Right lobe of liver (tissue), 6 donors: ENCODE data around the gene TRAF4. TPM values are rescaled to one million over a fixed set of nuclear protein-coding genes. Genes with fewer than 3 reads are reported as not detected.
A peak's percentile ranks its signal among the peaks of the same experiment; 100 is the strongest.

Experiments
- ATAC-seq, 4 donors: fragments of 200-7000 bp; cut with Tn5 transposase; one replicate each; pipeline ENCODE4 v1.9.1; 2020; ENCODE audit warnings: mild to moderate bottlenecking in 4 of 4, moderate library complexity in 4 of 4
- DNase-seq, 3 donors: peaks; one replicate each; pipeline ENCODE4 v3.0.0-alpha.2; 2020
- H3K27ac ChIP-seq, 3 donors: fragments of 200-600 bp; one replicate each; pipeline ENCODE4 v1.8.0; 2022
- H3K27me3 ChIP-seq, 2 donors: fragments of 200-600 bp; one replicate each; pipeline ENCODE4 v1.8.0; 2022
- H3K36me3 ChIP-seq, 4 donors: fragments of 200-600 bp; sonication (generic) in 1 of 4; one replicate each; pipeline versions ENCODE4 v1.5.1 to v1.8.0; 2017 to 2022; ENCODE audit warnings: control low read depth in 1 of 4
- H3K4me1 ChIP-seq, 4 donors: fragments of 200-600 bp; sonication (generic) in 1 of 4; one replicate each; pipeline versions ENCODE4 v1.5.1 to v1.8.0; 2017 to 2022; ENCODE audit warnings: control low read depth in 1 of 4
- H3K4me3 ChIP-seq, 3 donors: fragments of 200-600 bp; one replicate each; pipeline ENCODE4 v1.8.0; 2022
- H3K9me3 ChIP-seq, 4 donors: fragments of 200-600 bp; sonication (generic) in 1 of 4; one replicate each; pipeline versions ENCODE4 v1.5.1 to v1.8.0; 2017 to 2022; ENCODE audit warnings: control low read depth in 1 of 4
- CTCF ChIP-seq, 4 donors: fragments of 200-600 bp in 3 of 4; fragments of 450-650 bp in 1 of 4; IDR thresholded peaks; one replicate each; pipeline versions ENCODE4 v1.5.1 to v1.8.0; 2016 to 2022; ENCODE audit warnings: antibody characterized with exemption in 4 of 4, mild to moderate bottlenecking in 2 of 4
- POLR2A ChIP-seq: fragments of 450-650 bp; IDR thresholded peaks from one replicate; pipeline ENCODE4 v1.6.1; 2017; ENCODE audit warnings: antibody characterized with exemption, mild to moderate bottlenecking
- WGBS: methylation state at CpG from one replicate; pipeline ENCODE4 v1.1.6; 2018; ENCODE audit warnings: low coverage, low lambda C conversion rate; ENCODE audit not compliant: insufficient coverage; ENCODE audit errors: missing lambda C conversion rate; 5-methylcytosine and 5-hydroxymethylcytosine counted together
- intact Hi-C, 2 donors: fragments of 100-400 bp; cut with DNase I; formaldehyde crosslinking; loops; one replicate each; pipeline versions ENCODE4 v1.11.2 to v1.14.1; 2022
- total RNA-seq, 6 experiments: library from RNA; depleted of rRNA in 2 of 6; stranded (reverse); fragments of >200 nt in 2 of 6; fragmentation: NEBNext Ultra II Directional in 3 of 6; extraction: Animal tissue kit (Norgen Biotek cat#: 25700) in 3 of 6; gene quantifications; one replicate each; pipeline versions ENCODE4 v1.1.0 to v1.2.4, GENCODE V29; 2016 to 2023
- donor health status: DM: no; HTN: yes; CAD: no.
- donor health status: DM: no; HTN: no; CAD: no.
- donor health status: DM: no; HTN: no; CAD: no.
- donor health status: DM: no; HTN: yes; CAD: no.
- donor health status: DM: no; HTN: yes; CAD: no.

The TRAF4 gene
- total RNA-seq, 6 experiments from 2014 or later: 26.4 to 55.2 (median 42.3) TPM

- H3K27ac ChIP-seq: peak overlapping the region; percentile 47 to 59 (median 51)
- intact Hi-C loops: no loop called here
- no peak for ATAC-seq
- no peaks in the 10 kb centered on the region for H3K9me3 ChIP-seq
- peaks cover 0 to 20% (median 7%) of the 10 kb centered on the region in 4 donors for H3K4me1 ChIP-seq
- peak overlapping the region; percentile 41 to 44 (median 41) for H3K4me3 ChIP-seq
- H3K36me3 ChIP-seq: peaks cover 0 to 12% (median 4%) of the 10 kb centered on the region in 4 donors
- no peaks in the 10 kb centered on the region for H3K27me3 ChIP-seq
- TF ChIP-seq CTCF (IDR thresholded peaks at IDR 0.05): no peak
- TF ChIP-seq POLR2A: no peak
- DNase-seq: peak in 1 of 3 donors; percentile 49
- WGBS: 13% methylated on average over 3 of the region's 63 CpGs
Observed at GRCh38 chr17:28716740-28717577, 26.9 kb upstream of the TRAF4 start.

- peak within 1 kb of the TSS; percentile 47 to 59 (median 51) for H3K27ac ChIP-seq
- H3K4me1 ChIP-seq: peaks cover 0 to 20% (median 7%) of the 10 kb centered on the region in 4 donors
- no peak for TF ChIP-seq POLR2A
- TF ChIP-seq CTCF (IDR thresholded peaks at IDR 0.05): peak in 2 of 4 donors; percentile 6 to 13
- H3K9me3 ChIP-seq: no peaks in the 10 kb centered on the region
- ATAC-seq (peak in 3 of 4 donors; percentile 1 to 2 (median 2)), DNase-seq (peak in 1 of 3 donors; percentile 63)
- H3K4me3 ChIP-seq: peak within 1 kb of the TSS; percentile 41 to 44 (median 41)
- peaks cover 0 to 19% (median 9%) of the 10 kb centered on the region in 4 donors for H3K36me3 ChIP-seq
- no peaks in the 10 kb centered on the region for H3K27me3 ChIP-seq
- 31% methylated on average over 26 of the region's 60 CpGs for WGBS
- intact Hi-C loops: no loop called here
Observed at GRCh38 chr17:28717578-28718332, 26.1 kb upstream of the TRAF4 start, which contains the start of gene RAB34. TSS of gene RAB34 (minus strand) at chr17:28717868. CDS start at chr17:28717266, 602 bp downstream.

- Histone ChIP-seq H3K4me1 (peaks cover 0 to 20% (median 7%) of the 10 kb centered on the region in 4 donors), H3K36me3 (peaks cover 4 to 26% (median 15%) of the 10 kb centered on the region in 4 donors), H3K27me3 (no peaks in the 10 kb centered on the region), H3K4me3 (no peak overlapping the region), H3K27ac (peak overlapping the region; percentile 47 to 67 (median 51)), H3K9me3 (no peaks in the 10 kb centered on the region)
- DNase-seq (no peak), ATAC-seq (no peak)
- 57% methylated on average over 17 of the region's 18 CpGs for WGBS
- intact Hi-C loops: no loop called here
- TF ChIP-seq POLR2A: no peak
- TF ChIP-seq CTCF (IDR thresholded peaks at IDR 0.05): no peak
Observed at GRCh38 chr17:28718333-28719020, 25.3 kb upstream of the TRAF4 start.

GRCh38 chr17:28719021-28719433 is 24.8 kb upstream of the TRAF4 start:
- H3K27ac ChIP-seq: peak overlapping the region; percentile 38 to 74 (median 67)
- H3K4me3 ChIP-seq: peak overlapping the region; percentile 81 to 99 (median 87)
- ATAC-seq: no peak
- H3K36me3 ChIP-seq: peaks cover 6 to 31% (median 20%) of the 10 kb centered on the region in 4 donors
- DNase-seq: no peak
- no peak for TF ChIP-seq POLR2A
- TF ChIP-seq CTCF (IDR thresholded peaks at IDR 0.05): no peak
- no peaks in the 10 kb centered on the region for H3K27me3 ChIP-seq
- 30% methylated on average over 18 of the region's 18 CpGs for WGBS
- H3K9me3 ChIP-seq: no peaks in the 10 kb centered on the region
- peaks cover 0 to 20% (median 7%) of the 10 kb centered on the region in 4 donors for H3K4me1 ChIP-seq
- intact Hi-C loops: no loop called here
